ENCODE results near the gene EN1. TPM values are rescaled to one million over a fixed set of nuclear protein-coding genes. Genes with fewer than 3 reads are reported as not detected.

EN1 gene
- total RNA-seq, 1 donor from 2014 or later: not detected

- Mint-ChIP-seq H3K4me1 (peaks cover 57% of the 10 kb centered on the region), H3K36me3 (peaks cover 14% of the 10 kb centered on the region), H3K9me3 (no peaks in the 10 kb centered on the region), H3K4me3 (peak overlapping the region; percentile 94), H3K27ac (peak overlapping the region; percentile 91), H3K27me3 (ENCODE audit: insufficient read depth, low read depth) (peaks cover 74% of the 10 kb centered on the region)
- TF ChIP-seq EZH2 (IDR thresholded peaks at IDR 0.05): no peak
- peaks cover 93% of the 10 kb centered on the region for H4K20me1 ChIP-seq (ENCODE audit: low read depth)
- no peak overlapping the region for H3K4me2 ChIP-seq
- no peak overlapping the region for H3K9ac ChIP-seq
- no peak overlapping the region for H2AFZ ChIP-seq (replicated peaks)
- H3K27me3 ChIP-seq: peaks cover 100% of the 10 kb centered on the region
- peak; percentile 26 for DNase-seq (ENCODE audit: low spot score)
- H3K9me3 ChIP-seq (ENCODE audit: low read depth): no peaks in the 10 kb centered on the region
- no peak overlapping the region for H3K4me3 ChIP-seq
- H3K4me1 ChIP-seq: peaks cover 9% of the 10 kb centered on the region
- H3K36me3 ChIP-seq: no peaks in the 10 kb centered on the region
- H3K79me2 ChIP-seq (ENCODE audit: low read depth): no peaks in the 10 kb centered on the region
- H3F3A ChIP-seq (ENCODE audit: low read depth): peaks cover 31% of the 10 kb centered on the region
- no peak overlapping the region for H3K27ac ChIP-seq
Observed at GRCh38 chr2:118844261-118845004, 3.0 kb downstream of the EN1 start.

GRCh38 chr2:118843483-118844132 lies 3.8 kb downstream of the EN1 start:
- Histone ChIP-seq H3K4me3 (no peak overlapping the region), H4K20me1 (ENCODE audit: low read depth) (peaks cover 93% of the 10 kb centered on the region), H3K27ac (no peak overlapping the region), H3K27me3 (peaks cover 100% of the 10 kb centered on the region), H3K4me1 (peaks cover 9% of the 10 kb centered on the region), H3K4me2 (no peak overlapping the region), H3K79me2 (ENCODE audit: low read depth) (no peaks in the 10 kb centered on the region), H3K9ac (no peak overlapping the region), H3F3A (ENCODE audit: low read depth) (peaks cover 24% of the 10 kb centered on the region), H3K9me3 (ENCODE audit: low read depth) (no peaks in the 10 kb centered on the region), H2AFZ (replicated peaks) (no peak overlapping the region), H3K36me3 (no peaks in the 10 kb centered on the region)
- H3K9me3 Mint-ChIP-seq: no peaks in the 10 kb centered on the region
- DNase-seq (ENCODE audit: low spot score): peak; percentile 27
- H3K27ac Mint-ChIP-seq: peak overlapping the region; percentile 60
- H3K27me3 Mint-ChIP-seq (ENCODE audit: insufficient read depth, low read depth): peaks cover 73% of the 10 kb centered on the region
- TF ChIP-seq CTCF (IDR thresholded peaks at IDR 0.05): no peak
- peak; percentile 57 for TF ChIP-seq EZH2 (IDR thresholded peaks at IDR 0.05)
- H3K4me1 Mint-ChIP-seq: peaks cover 51% of the 10 kb centered on the region
- H3K36me3 Mint-ChIP-seq: peaks cover 14% of the 10 kb centered on the region
- peak overlapping the region; percentile 94 for H3K4me3 Mint-ChIP-seq

GRCh38 chr2:118842661-118843482 lies 4.6 kb downstream of the EN1 start:
- Histone ChIP-seq H4K20me1 (ENCODE audit: low read depth) (peaks cover 93% of the 10 kb centered on the region), H3K27ac (no peak overlapping the region), H3K27me3 (peaks cover 100% of the 10 kb centered on the region), H3K79me2 (ENCODE audit: low read depth) (no peaks in the 10 kb centered on the region), H3K4me2 (peak overlapping the region; percentile 54), H2AFZ (replicated peaks) (peak overlapping the region; percentile 15), H3K36me3 (no peaks in the 10 kb centered on the region), H3K9ac (no peak overlapping the region), H3F3A (ENCODE audit: low read depth) (peaks cover 17% of the 10 kb centered on the region), H3K4me1 (peaks cover 9% of the 10 kb centered on the region), H3K4me3 (peak overlapping the region; percentile 8), H3K9me3 (ENCODE audit: low read depth) (no peaks in the 10 kb centered on the region)
- peak; percentile 64 for DNase-seq (ENCODE audit: low spot score)
- H3K4me3 Mint-ChIP-seq: peak overlapping the region; percentile 94
- H3K27me3 Mint-ChIP-seq (ENCODE audit: insufficient read depth, low read depth): peaks cover 74% of the 10 kb centered on the region
- H3K36me3 Mint-ChIP-seq: peaks cover 14% of the 10 kb centered on the region
- peak overlapping the region; percentile 91 for H3K27ac Mint-ChIP-seq
- H3K4me1 Mint-ChIP-seq: peaks cover 47% of the 10 kb centered on the region
- H3K9me3 Mint-ChIP-seq: no peaks in the 10 kb centered on the region
- TF ChIP-seq EZH2phosphoT487 (IDR thresholded peaks at IDR 0.05) (peak; percentile 49), CTCF (IDR thresholded peaks at IDR 0.05) (peak; percentile 10), EZH2 (IDR thresholded peaks at IDR 0.05) (no peak)

Data from neural progenitor cell (in vitro differentiated cells).